ENCODE results near the gene NPFF.

DNA sequence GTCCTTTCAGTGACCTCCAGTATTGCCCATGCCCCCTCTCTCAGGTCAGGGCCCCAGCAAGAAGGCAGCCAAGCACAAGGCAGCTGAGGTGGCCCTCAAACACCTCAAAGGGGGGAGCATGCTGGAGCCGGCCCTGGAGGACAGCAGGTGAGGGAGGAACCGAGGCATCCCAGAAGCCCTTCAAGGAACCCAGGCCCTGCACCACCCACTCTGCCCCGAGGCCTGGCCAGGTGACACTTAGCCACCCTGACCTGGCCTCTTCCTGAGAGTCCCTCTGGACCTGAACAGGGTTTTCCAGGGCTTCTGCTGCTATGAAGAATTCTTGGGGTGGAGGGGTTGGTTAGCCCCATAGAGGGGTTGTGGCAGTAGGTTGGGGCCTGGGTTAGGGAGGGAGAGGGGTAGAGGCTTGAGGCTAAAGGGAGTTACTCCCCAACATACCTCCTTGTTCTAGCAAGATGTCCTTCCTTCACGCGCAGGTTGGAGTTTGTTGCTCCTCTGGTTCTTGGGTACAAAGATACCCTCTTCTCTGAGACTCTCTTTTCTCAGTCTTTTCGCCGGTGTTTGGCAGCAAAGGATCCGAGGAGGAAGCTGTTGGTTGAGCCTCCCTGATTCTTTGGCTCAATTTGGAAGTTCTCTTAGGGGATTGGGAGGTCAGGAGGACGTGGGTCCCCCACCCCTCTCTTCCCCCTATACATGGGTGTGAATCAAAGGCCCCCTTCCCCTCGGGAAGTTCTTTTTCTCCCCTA is 4.1 kb downstream of the NPFF start:
- TF ChIP-seq, protein P1, sequence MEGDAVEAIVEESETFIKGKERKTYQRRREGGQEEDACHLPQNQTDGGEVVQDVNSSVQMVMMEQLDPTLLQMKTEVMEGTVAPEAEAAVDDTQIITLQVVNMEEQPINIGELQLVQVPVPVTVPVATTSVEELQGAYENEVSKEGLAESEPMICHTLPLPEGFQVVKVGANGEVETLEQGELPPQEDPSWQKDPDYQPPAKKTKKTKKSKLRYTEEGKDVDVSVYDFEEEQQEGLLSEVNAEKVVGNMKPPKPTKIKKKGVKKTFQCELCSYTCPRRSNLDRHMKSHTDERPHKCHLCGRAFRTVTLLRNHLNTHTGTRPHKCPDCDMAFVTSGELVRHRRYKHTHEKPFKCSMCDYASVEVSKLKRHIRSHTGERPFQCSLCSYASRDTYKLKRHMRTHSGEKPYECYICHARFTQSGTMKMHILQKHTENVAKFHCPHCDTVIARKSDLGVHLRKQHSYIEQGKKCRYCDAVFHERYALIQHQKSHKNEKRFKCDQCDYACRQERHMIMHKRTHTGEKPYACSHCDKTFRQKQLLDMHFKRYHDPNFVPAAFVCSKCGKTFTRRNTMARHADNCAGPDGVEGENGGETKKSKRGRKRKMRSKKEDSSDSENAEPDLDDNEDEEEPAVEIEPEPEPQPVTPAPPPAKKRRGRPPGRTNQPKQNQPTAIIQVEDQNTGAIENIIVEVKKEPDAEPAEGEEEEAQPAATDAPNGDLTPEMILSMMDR (IDR thresholded peaks at IDR 0.05) = no peak
- TF ChIP-seq POLR2AphosphoS5 (IDR thresholded peaks at IDR 0.05) (no peak), POLR2A (IDR thresholded peaks at IDR 0.05) (no peak)
